Activated CD8-positive, alpha-beta memory T cell treated with anti-CD3 and anti-CD28 coated beads for 36 hours (primary cell): ENCODE data around the gene OR2V1. TPM values are rescaled to one million over a fixed set of nuclear protein-coding genes. Genes with fewer than 3 reads are reported as not detected.
"Not testable (repeated sequence)": the region's sequence is repeated elsewhere in the genome, so short reads cannot be mapped to it uniquely, and the experiment has no call there.

Experiments used
- CTCF ChIA-PET: fragments of 350-600 bp; sonication (Branson Sonifier 250); formaldehyde crosslinking; loops from one replicate; lab custom pipeline; 2021; ENCODE audit warnings: antibody characterized with exemption; lab: Charles Lee
- POLR2A ChIA-PET: fragments of 350-600 bp; sonication (Branson Sonifier 250); formaldehyde crosslinking; loops from one replicate; lab custom pipeline; 2021; ENCODE audit warnings: antibody characterized with exemption; lab: Charles Lee
- total RNA-seq, 2 experiments: library from RNA; stranded (reverse); gene quantifications; one replicate each; pipeline ENCODE4 v1.2.3, GENCODE V29; 2021

OR2V1 gene
- total RNA-seq, 2 experiments from 2014 or later, result not detected

DNA sequence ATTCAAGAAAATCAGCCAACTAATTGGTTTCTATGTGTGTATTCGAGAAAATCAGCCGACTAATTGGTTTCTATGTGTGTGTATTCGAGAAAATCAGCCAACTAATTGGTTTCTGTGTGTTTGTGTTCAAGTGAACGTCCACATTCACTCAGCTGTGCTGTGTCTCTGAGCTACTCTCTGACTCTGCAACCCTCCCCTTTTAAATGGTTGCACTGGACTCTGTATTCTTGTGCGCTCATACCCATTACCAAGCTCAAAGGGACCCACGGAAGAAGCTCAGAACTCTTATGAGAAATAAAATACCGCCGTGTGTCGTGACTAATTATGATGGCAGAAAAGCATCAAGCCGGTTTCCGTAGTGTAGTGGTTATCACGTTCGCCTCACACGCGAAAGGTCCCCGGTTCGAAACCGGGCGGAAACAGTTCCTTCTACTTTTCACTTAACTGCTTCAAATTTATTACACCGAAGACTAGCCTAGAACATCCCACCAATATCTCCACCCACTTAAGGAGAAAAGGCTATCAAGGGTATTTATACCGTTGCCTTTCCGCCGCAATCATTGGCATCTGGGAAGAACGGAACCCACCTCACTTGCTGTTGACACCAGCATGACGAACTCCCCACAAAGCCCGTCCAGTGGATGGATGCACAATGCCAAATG is 34.1 kb downstream of the OR2V1 start:
- CTCF ChIA-PET, POLR2A ChIA-PET: not testable (repeated sequence)

DNA sequence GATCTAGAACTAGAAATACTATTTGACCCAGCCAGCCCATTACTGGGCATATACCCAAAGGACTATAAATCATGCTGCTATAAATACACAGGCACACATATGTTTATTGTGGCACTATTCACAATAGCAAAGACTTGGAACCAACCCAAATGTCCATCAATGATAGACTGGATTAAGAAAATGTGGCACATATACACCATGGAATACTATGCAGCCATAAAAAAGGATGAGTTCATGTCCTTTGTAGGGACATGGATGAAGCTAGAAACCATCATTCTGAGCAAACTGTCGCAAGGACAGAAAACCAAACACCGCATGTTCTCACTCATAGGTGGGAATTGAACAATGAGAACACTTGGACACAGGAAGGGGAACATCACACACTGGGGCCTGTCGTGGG is 35.8 kb downstream of the OR2V1 start:
- CTCF ChIA-PET, POLR2A ChIA-PET: not testable (repeated sequence)

DNA sequence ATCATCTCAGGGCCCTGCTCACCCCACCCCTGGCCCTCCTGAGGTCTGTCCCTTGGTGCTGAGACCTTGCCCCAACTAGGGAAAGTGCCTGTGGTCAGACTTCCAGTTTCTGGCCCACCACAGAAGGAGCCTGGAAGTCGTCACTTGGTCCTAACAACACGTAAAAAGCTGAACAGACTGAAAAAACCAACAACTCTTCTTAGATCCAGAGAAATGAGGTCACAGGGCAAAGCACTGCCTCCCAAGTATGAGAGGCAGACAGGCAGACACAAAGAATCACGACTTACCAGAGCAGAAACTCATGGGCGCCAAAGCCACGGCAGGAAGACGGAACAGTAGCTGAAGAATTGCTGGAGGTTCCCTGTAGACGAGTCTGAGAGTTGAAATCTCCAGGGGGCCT is 38.5 kb downstream of the OR2V1 start:
- ChIA-PET CTCF (no interaction called here), POLR2A (no interaction called here)

DNA sequence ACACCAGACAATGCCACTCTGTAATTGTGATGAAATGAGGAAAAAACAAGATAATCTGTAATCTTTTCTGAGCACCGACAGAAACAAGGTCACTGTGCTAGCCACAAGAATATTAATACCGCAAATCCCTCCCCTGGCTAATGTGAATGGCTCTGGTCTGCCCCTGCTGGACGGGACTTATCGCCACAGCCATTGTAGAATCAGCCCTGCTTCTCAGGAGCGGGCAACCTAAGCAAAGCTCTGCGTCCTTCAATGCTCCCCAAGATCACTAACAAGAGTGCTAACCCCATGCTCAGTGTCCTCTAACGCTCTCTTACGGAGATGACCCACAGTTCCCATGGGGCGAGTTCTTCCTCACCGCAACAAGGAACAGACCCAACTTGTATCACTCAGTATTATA is 42.7 kb downstream of the OR2V1 start:
- CTCF ChIA-PET, result no interaction called here

DNA sequence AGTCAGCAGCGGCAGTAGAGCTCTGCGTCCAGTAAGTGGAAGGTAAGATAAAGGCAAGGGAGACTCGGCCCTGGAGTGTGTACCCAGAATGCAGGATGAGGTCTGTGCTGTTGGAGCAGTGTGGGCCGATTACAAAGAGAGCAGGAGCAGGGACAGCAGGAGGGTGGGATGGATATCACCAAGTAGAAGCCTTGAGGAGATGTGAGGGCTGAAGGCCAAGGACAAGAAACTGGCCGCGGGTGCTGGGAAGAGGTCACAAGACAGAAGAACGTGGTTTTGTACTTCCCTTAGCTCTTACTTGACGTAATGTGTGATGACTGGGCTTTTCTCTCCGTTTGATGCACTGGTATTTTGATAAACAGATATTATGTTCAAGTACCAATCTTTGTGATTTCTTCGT is 43.7 kb downstream of the OR2V1 start:
- ChIA-PET CTCF (no interaction called here), POLR2A (no interaction called here)

More for the DNA sequence above, 42.7 kb downstream of the OR2V1 start:
- POLR2A ChIA-PET, result no interaction called here

DNA sequence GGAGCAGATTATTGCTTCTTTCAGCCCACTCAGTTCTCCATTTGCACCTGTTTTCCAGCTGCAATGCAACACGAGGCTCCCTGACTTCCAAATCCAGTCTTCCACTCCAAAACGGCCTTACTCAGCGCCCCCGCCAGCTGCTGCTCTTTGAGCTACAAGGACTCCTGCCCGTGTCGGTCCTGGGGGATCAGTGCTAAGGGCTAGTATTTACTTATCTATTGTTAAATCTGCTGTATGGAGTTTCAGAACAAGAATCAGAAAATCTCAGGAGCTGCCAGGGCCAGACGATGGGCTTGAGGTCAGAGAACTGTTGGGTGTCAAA is 44.1 kb downstream of the OR2V1 start:
- POLR2A ChIA-PET, result no interaction called here
- CTCF ChIA-PET, result no interaction called here

DNA sequence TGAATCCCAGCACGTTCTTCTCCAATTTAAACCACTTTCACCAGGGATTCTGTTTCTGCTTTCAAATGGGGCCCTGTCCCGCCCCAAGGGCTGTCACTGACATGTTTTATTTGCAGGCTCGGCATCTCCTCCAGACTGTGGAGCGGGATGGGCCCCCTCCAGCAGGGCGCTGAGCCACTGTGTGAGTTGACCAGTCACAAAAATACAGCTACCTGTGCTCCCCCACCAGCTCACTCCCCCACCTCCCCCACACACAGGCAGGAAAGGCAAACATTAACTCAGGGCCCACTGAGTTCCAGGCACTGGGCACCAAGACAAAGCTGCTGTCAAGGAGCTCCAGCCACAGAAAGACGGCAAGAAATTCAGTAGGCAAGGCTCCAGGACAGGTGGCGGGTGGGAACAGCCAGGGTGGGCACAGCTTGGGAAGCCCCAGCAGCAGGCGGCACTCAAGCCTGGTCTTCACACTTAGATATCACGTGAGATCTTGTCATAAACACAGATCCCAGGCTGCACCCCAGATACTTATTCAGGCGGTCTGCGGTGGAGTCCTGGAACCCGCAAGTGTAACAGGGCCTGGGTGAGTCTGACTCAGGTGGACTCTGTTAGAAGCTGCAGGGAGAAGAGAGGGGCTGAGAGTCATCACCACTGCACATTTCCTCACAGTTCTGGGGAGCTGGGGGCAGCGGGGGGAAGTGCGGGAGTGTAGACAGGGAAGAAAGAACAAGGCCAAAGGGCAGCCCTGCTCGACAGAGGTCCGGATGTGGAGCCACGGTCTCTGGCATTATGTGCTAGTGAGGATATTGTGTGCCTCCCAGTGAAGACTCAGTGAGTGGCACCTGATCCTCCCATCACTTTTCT is 44.7 kb downstream of the OR2V1 start:
- POLR2A ChIA-PET, result no interaction called here
- CTCF ChIA-PET, result no interaction called here

DNA sequence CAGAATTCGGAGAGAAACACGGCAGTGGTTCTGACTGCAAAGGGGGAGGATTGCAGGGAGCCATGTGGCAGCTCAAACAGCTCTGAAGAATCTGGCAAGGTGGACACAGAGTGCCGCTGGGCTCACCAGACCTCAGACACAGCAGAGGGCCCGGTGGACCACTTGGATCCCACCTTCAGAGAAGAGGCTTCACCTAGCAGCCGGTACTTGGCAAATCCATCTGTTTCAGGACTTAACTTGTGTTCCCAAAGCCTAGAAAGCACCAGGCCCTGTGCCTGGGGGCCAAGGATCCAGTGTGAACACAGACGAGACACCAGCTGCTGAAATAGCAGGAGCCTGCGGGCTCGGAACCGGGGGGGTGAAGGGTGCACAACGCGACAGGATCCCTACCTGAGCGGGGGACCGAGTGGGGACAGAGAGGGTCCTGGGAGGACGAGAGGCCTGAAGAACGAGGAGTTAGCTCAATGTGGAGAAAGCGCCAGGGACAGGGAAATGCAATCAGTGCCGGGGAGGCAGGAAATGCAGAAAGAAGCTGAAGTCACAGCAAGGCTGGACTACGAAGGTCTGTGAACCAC is 46.3 kb downstream of the OR2V1 start:
- POLR2A ChIA-PET, result no interaction called here
- CTCF ChIA-PET, result no interaction called here

DNA sequence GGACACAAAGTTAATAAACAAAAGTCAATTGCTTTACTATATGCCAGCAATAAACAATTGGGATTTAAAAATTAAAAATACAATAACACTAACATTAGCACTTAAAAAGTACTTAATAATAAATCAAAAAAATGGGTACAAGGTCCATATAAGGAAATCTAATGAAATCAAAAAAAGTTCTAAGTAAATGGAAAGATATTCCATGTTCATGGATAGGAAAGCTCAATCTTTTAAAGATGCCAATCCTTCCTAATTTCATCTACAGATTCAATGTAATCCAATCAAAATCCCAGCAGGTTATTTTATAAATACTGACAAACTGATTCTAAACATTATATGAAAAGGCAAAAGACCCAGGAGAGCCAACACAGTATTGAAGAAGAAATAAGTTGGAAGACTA is 49.0 kb downstream of the OR2V1 start:
- ChIA-PET POLR2A (no interaction called here), CTCF (no interaction called here)

DNA sequence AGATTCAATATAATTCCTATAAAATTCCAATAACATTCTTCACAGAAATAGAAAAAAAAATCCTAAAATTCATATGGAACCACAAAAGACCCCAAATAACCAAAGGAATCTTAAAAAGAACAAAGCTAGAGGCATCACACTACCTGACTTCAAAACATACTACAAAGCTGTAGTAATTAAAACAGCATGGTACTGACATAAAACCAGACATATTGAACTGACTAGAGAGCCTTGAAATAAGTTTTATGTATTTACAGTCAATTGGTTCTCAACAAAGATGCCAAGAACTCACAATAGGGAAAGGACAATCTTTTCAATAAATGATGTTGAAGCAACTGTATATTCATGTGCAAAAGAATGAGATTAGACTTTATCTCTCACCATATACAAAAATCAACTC is 54.0 kb downstream of the OR2V1 start:
- POLR2A ChIA-PET, result no interaction called here
- CTCF ChIA-PET, result no interaction called here

Other genes with a start within 250 kb of the OR2V1 start
- gene BTNL8, start 232.0 kb downstream of the OR2V1 start, total RNA-seq, result not detected
- gene BTNL3, start 142.3 kb downstream of the OR2V1 start, total RNA-seq, result not detected
- not detected for gene BTNL9, start 90.9 kb downstream of the OR2V1 start, total RNA-seq
- not detected for gene OR2V2, start 16.4 kb upstream of the OR2V1 start, total RNA-seq
- gene TRIM7, start 74.0 kb upstream of the OR2V1 start, total RNA-seq, result 1 to 10 TPM; 1.9 TPM
- gene TRIM41, start 92.1 kb upstream of the OR2V1 start, total RNA-seq, result 10 to 100 TPM; 36.5 to 38.6 TPM
- 1,000 to 10,000 TPM; 2,374 to 2,418 TPM for gene RACK1, start 112.7 kb upstream of the OR2V1 start, total RNA-seq
- gene TRIM52, start 130.0 kb upstream of the OR2V1 start, total RNA-seq, result 10 to 100 TPM; 10.4 TPM
- gene OR4F3, start 236.1 kb upstream of the OR2V1 start, total RNA-seq, result not detected